OCI-LY3 (cell line): ENCODE measurements around the gene TMEM167B.

ENCODE experiments used
- CTCF ChIP-seq: fragments of 200-600, 300-600 bp; sonication (generic); IDR thresholded peaks from 2 replicates; pipeline ENCODE4 v1.5.1; 2014; ENCODE audit warnings: antibody characterized with exemption, low read length, low read depth
- EZH2phosphoT487 ChIP-seq: fragments of 200-600 bp; shearing (Covaris generic); IDR thresholded peaks from 2 replicates; pipeline ENCODE4 v1.6.1; 2018; ENCODE audit warnings: antibody characterized with exemption, mixed run types, low read depth

GRCh38 chr1:109135940-109136339, 45.4 kb downstream of the TMEM167B start:
- TF ChIP-seq CTCF (no peak), EZH2phosphoT487 (no peak)
